Stimulated activated CD4-positive, alpha-beta T cell treated with anti-CD3 and anti-CD28 coated beads, TNF-alpha, amount 100 ng/mL, for 4 hours (primary cell): Measurements from ENCODE around the gene PTTG1IP.
"Not testable (repeated sequence)": the region's sequence is repeated elsewhere in the genome, so short reads cannot be mapped to it uniquely, and the experiment has no call there.

Experiments used
- DNase-seq, 3 experiments: peaks; one replicate each; pipeline ENCODE4 v3.0.0-alpha.2; 2020; ENCODE audit warnings: low read depth in 3 of 3

PTTG1IP gene

GRCh38 chr21:44873356-44874239 is at the start of gene PTTG1IP:
TSS of gene PTTG1IP (minus strand) at chr21:44873690. CDS start at chr21:44873616, 74 bp downstream.
- peak; percentile 98 to 99 (median 99) for DNase-seq

DNA sequence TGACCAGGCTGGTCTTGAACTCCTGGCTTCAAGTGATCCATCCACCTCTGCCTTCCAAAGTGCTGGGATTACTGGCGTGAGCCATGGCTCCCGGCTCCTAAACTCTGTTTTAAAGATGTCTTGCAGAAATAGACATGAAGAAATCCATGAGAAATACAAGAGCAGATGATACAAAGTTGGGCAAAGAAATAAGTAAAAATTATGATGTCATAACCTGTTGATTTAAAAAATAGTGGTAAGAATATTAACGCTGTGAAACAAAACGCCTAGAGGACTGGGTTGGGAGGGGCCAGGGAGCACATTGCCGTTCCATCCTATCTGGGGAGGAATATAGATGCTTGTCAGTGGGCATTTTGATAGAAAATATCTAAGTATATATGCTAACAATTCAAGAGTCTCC is 48.4 kb upstream of the PTTG1IP start:
- no peak for DNase-seq

GRCh38 chr21:44920694-44921604 is 47.5 kb upstream of the PTTG1IP start, which contains the start of gene ITGB2:
TSS of gene ITGB2 (minus strand) at chr21:44920899. CDS start at chr21:44910782, 10,117 bp downstream.
- peak in 1 of 3 experiments; percentile 32 for DNase-seq

DNA sequence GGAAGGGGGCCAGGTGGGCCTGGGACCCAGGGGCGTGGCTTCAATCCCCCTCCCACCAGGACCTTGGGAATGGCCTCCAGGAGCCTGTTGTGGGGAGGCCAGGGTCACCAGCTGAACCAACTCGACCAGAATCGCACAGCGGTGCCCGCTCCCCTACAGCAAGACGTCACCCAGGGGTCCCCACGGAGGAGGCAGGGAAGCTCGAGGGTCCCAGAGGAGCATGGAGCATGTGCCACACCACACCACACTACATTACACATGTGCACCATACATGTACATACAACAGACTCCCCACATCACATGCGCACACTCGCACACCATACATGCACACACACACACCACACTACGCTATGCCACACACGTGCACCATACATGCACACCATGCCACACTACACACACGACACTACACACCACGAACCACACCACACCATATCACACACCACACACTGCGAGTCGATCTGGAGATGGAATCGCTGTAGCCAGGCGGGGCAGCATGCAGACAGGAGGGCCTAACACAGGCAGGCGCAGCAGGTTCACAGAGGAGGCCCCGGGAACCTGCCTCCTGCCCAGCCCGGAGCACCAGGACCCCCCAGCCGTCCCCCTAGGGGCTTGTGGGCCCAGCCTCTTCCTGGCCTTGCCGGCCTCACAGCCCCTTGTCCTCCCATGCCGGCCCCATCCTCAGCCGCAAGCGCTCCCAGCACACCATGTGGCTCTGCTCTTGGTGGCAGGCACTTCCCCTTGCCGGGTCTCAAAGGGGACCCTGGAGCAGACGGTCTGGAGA is 46.6 kb upstream of the PTTG1IP start:
- no peak for DNase-seq

GRCh38 chr21:44919111-44919912 is 45.8 kb upstream of the PTTG1IP start:
- DNase-seq = no peak

DNA sequence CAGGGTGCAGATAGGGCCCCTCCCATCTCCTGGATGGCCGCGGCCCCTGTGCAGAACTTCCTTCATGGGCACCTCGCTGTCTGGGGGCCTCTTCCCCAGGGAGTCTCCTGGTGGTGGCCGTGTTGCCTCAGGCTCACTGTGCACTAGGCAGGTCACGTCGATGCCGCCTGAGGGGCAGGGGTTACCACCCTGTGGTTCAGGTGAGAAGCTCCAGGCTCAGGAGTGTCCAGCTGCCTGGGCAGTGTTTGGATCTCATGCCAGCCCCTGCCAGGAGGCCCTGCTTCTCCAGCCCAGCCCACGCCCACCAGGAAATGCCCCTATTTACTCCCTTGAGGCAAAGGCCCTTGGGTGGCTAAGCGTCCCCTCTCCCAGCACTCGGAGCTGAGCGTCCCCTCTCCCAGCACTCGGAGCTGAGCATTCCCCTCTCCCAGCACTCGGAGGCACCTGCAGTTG is 45.1 kb upstream of the PTTG1IP start:
- DNase-seq = no peak

GRCh38 chr21:44918107-44918470 is 44.6 kb upstream of the PTTG1IP start:
- DNase-seq = no peak

GRCh38 chr21:44917446-44918106 is 44.1 kb upstream of the PTTG1IP start:
- DNase-seq = no peak

GRCh38 chr21:44916965-44917364 is 43.5 kb upstream of the PTTG1IP start:
- DNase-seq = no peak

- DNase-seq = no peak
These were observed 40.8 kb upstream of the PTTG1IP start for GRCh38 chr21:44914176-44914874.

DNA sequence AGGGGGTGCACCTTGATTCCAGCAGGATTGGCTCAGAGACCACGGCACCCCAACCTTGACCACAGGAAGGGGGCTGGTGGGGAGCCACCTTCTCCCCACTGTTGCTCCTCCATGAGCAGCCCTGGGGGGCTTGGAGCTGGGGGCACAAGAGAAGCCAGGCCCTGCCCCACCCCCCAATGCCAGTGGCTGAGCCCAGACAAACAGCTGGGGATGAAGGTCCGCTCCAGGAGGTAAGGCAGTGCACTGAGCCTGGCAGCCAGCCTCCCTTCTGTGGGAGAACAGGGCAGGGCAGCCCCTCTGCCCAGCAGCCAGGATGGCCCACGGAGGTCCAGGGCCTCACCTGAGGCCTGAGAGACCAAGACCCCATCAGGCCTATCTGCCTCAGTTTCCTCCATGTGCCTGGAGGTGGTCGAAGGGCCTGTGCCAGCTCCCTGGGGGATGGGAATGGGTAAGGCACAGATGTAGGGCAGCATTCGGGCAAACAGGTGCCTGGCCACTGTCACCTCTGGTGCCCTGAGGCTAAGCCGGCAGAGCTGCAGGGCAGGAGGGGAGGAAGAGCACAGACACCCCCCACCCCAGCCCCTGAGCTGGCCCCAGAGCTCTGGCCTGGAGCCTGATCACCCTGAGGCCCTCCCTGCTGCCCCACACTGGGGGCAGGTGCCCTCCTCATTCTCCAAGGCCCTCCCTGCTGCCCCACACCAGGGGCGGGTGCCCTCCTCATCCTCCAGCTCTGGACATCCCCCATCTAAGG is 40.1 kb upstream of the PTTG1IP start:
- no peak for DNase-seq

- DNase-seq = not testable (repeated sequence)
These were observed 39.3 kb upstream of the PTTG1IP start for GRCh38 chr21:44912506-44913412.

DNA sequence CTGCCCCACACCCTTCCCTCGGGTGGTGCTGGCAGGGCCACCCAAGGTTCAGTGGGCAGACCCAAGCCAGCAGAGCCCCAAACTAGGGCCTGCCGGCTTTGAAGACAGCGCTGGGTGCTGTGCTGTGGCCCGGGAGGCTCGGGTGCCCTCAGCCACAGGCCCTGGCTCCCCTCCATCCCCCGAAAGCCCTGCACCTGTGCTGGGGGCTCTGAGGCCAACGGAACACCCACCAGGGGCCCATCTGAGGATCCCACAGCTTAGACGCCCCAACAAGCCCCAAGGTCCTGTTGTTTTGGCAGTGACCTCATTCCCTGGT is 38.6 kb upstream of the PTTG1IP start:
- DNase-seq = no peak

GRCh38 chr21:44911384-44912157 is 38.1 kb upstream of the PTTG1IP start:
- no peak for DNase-seq

- no peak for DNase-seq
These were observed 37.5 kb upstream of the PTTG1IP start for GRCh38 chr21:44911068-44911383.

- DNase-seq = no peak
These were observed 37.0 kb upstream of the PTTG1IP start for GRCh38 chr21:44910229-44911067.
